H1 (cell line): Measurements from ENCODE around the gene GALNT17. TPM values are rescaled to one million over a fixed set of nuclear protein-coding genes. Genes with fewer than 3 reads are reported as not detected.

Source experiments
- CTCF ChIA-PET: fragments of 300-600 bp; sonication (Branson Sonifier 250); formaldehyde crosslinking; loops from one replicate; lab custom pipeline; 2021; ENCODE audit not compliant: partially characterized antibody; lab: Charles Lee
- POLR2A ChIA-PET: fragments of 300-600 bp; sonication (Branson Sonifier 250); formaldehyde crosslinking; loops from one replicate; lab custom pipeline; 2021; ENCODE audit warnings: inconsistent platforms; ENCODE audit not compliant: partially characterized antibody; lab: Charles Lee
- DNase-seq, 2 experiments: peaks; one replicate each; pipeline versions ENCODE4 v3.0.0 to v3.0.0-alpha.2; 2010 to 2022; ENCODE audit warnings: low spot score in 2 of 2, low read depth in 1 of 2, mixed read lengths in 1 of 2
- FAIRE-seq: peaks from 2 replicates; lab custom pipeline; 2011; peaks lifted over from hg19 to GRCh38; lab: Jason Lieb, UNC
- H2AFZ ChIP-seq: 2 replicates; pipeline ENCODE4 v1.8.1; 2012; ENCODE audit warnings: low read length, inconsistent platforms
- H2AK5ac ChIP-seq: 2 replicates; pipeline ENCODE4 v1.6.1; 2013; ENCODE audit warnings: low read depth, low read length
- H2BK120ac ChIP-seq: replicated peaks from 2 replicates; pipeline ENCODE3; 2013; ENCODE audit warnings: low read depth, low read length, inconsistent platforms
- H2BK12ac ChIP-seq: 2 replicates; pipeline ENCODE4 v1.6.1; 2013; ENCODE audit warnings: low read depth, low read length
- H2BK15ac ChIP-seq: 2 replicates; pipeline ENCODE4 v1.6.1; 2013; ENCODE audit warnings: low read length
- H2BK20ac ChIP-seq: 2 replicates; pipeline ENCODE4 v1.6.1; 2013; ENCODE audit warnings: low read length
- H2BK5ac ChIP-seq: 2 replicates; pipeline ENCODE4 v1.6.1; 2013; ENCODE audit warnings: low read depth, low read length
- H3K14ac ChIP-seq: 2 replicates; pipeline ENCODE4 v1.6.1; 2013; ENCODE audit warnings: inconsistent platforms; ENCODE audit not compliant: insufficient read length
- H3K18ac ChIP-seq: 2 replicates; pipeline ENCODE4 v1.6.1; 2013; ENCODE audit warnings: low read length; ENCODE audit errors: extremely low read depth
- H3K23ac ChIP-seq: 2 replicates; pipeline ENCODE4 v1.6.1; 2013; ENCODE audit warnings: inconsistent platforms; ENCODE audit not compliant: insufficient read length
- H3K23me2 ChIP-seq: 2 replicates; pipeline ENCODE4 v1.6.1; 2013; ENCODE audit warnings: low read depth, low read length
- H3K27ac ChIP-seq: 2 replicates; pipeline ENCODE4 v1.6.1; 2011; ENCODE audit warnings: low read depth, low read length, inconsistent platforms
- H3K27me3 ChIP-seq, 4 experiments: replicated peaks in 1 of 4; 1 replicate in 1 of 4; 2 replicates in 3 of 4; pipeline versions ENCODE4 v1.6.1 to v1.8.1; 2011 to 2013; ENCODE audit warnings: low read length in 3 of 4, mild to moderate bottlenecking in 3 of 4, inconsistent platforms in 2 of 4, mixed read lengths in 2 of 4, moderate library complexity in 1 of 4; ENCODE audit not compliant: control insufficient read depth in 3 of 4, insufficient read depth in 3 of 4; ENCODE audit errors: extremely low read depth in 1 of 4
- H3K36me3 ChIP-seq, 4 experiments: 2 replicates each; pipeline versions ENCODE4 v1.6.1 to v1.8.1; 2011 to 2013; ENCODE audit warnings: mild to moderate bottlenecking in 4 of 4, low read length in 3 of 4, moderate library complexity in 2 of 4, control low read depth in 1 of 4, inconsistent platforms in 1 of 4; ENCODE audit not compliant: insufficient read depth in 4 of 4, control insufficient read depth in 2 of 4
- H3K4ac ChIP-seq: replicated peaks from 2 replicates; pipeline ENCODE3; 2013; ENCODE audit warnings: low read length, low read depth, mixed read lengths, inconsistent platforms; ENCODE audit not compliant: insufficient read length
- H3K4me1 ChIP-seq, 4 experiments: replicated peaks in 1 of 4; 1 replicate in 1 of 4; 2 replicates in 3 of 4; pipeline versions ENCODE4 v1.6.1 to v1.8.1; 2011 to 2013; ENCODE audit warnings: low read length in 3 of 4, inconsistent platforms in 2 of 4, mixed read lengths in 1 of 4; ENCODE audit not compliant: insufficient read depth in 4 of 4, control insufficient read depth in 3 of 4
- H3K4me2 ChIP-seq, 2 experiments: 2 replicates each; pipeline versions ENCODE4 v1.6.1 to v1.8.1; 2011 to 2013; ENCODE audit warnings: low read depth in 2 of 2, low read length in 2 of 2, control low read depth in 1 of 2, inconsistent platforms in 1 of 2, mild to moderate bottlenecking in 1 of 2; ENCODE audit not compliant: insufficient read depth in 1 of 2
- H3K4me3 ChIP-seq, 4 experiments: fragments of 200-600, 300-600 bp in 1 of 4; sonication (generic), shearing (Covaris generic), sonication (Bioruptor Twin) in 1 of 4; 2 replicates each; pipeline versions ENCODE4 v1.5.1 to v1.8.1; 2011 to 2016; ENCODE audit warnings: low read length in 4 of 4, low read depth in 3 of 4, control low read depth in 2 of 4, inconsistent platforms in 2 of 4, mild to moderate bottlenecking in 2 of 4, mixed read lengths in 1 of 4, moderate library complexity in 1 of 4; ENCODE audit not compliant: insufficient read depth in 2 of 4; ENCODE audit errors: extremely low read depth in 1 of 4
- H3K56ac ChIP-seq: replicated peaks from 2 replicates; pipeline ENCODE3; 2013; ENCODE audit warnings: low read depth, mild to moderate bottlenecking, mixed read lengths, low read length, inconsistent platforms; ENCODE audit not compliant: insufficient read length
- H3K79me1 ChIP-seq: 2 replicates; pipeline ENCODE4 v1.6.1; 2013; ENCODE audit warnings: low read depth, low read length, control low read depth
- H3K79me2 ChIP-seq, 2 experiments: 2 replicates each; pipeline versions ENCODE4 v1.6.1 to v1.8.1; 2012 to 2013; ENCODE audit warnings: low read length in 2 of 2, mild to moderate bottlenecking in 2 of 2, inconsistent platforms in 1 of 2; ENCODE audit not compliant: insufficient read depth in 2 of 2, control insufficient read depth in 1 of 2
- H3K9ac ChIP-seq, 4 experiments: replicated peaks in 1 of 4; 1 replicate in 1 of 4; 2 replicates in 3 of 4; pipeline versions ENCODE4 v1.6.1 to v1.8.1; 2011 to 2013; ENCODE audit warnings: low read depth in 3 of 4, low read length in 3 of 4, control low read depth in 2 of 4, mild to moderate bottlenecking in 2 of 4, moderate library complexity in 2 of 4, inconsistent platforms in 1 of 4; ENCODE audit errors: extremely low read depth in 1 of 4
- H3K9me3 ChIP-seq, 2 experiments: 2 replicates each; pipeline versions ENCODE4 v1.6.1 to v1.8.1; 2012 to 2013; ENCODE audit warnings: mild to moderate bottlenecking in 2 of 2, moderate library complexity in 2 of 2, control low read depth in 1 of 2, inconsistent platforms in 1 of 2, low read depth in 1 of 2, low read length in 1 of 2, mixed read lengths in 1 of 2; ENCODE audit not compliant: insufficient read depth in 2 of 2
- H4K20me1 ChIP-seq, 2 experiments: replicated peaks in 1 of 2; 2 replicates each; pipeline versions ENCODE3 to v1.8.1; 2011 to 2013; ENCODE audit warnings: inconsistent platforms in 2 of 2, low read length in 2 of 2, mild to moderate bottlenecking in 1 of 2; ENCODE audit not compliant: insufficient read depth in 2 of 2, control insufficient read depth in 1 of 2
- H4K5ac ChIP-seq: 2 replicates; pipeline ENCODE4 v1.6.1; 2013; ENCODE audit warnings: low read length, low read depth, mixed read lengths, inconsistent platforms; ENCODE audit not compliant: insufficient read length
- H4K8ac ChIP-seq: 2 replicates; pipeline ENCODE4 v1.8.0; 2013; ENCODE audit warnings: mild to moderate bottlenecking, moderate library complexity, low read length, inconsistent platforms; ENCODE audit not compliant: insufficient read depth; ENCODE audit errors: extremely low read depth
- H4K91ac ChIP-seq: replicated peaks from 2 replicates; pipeline ENCODE3; 2013; ENCODE audit warnings: low read length, mixed read lengths, inconsistent platforms; ENCODE audit not compliant: insufficient read length
- CBX5 ChIP-seq: fragments of 300-800, 300-1000 bp; sonication (generic); IDR thresholded peaks from 2 replicates; pipeline ENCODE4 v1.7.1; 2016; ENCODE audit warnings: antibody characterized with exemption, low read length, low read depth
- CREB1 ChIP-seq: IDR thresholded peaks from 2 replicates; pipeline ENCODE4 v1.6.1; 2012; ENCODE audit warnings: inconsistent platforms
- GTF2F1 ChIP-seq: IDR thresholded peaks from 2 replicates; pipeline ENCODE4 v1.6.1; 2012; ENCODE audit warnings: low read depth, low read length, improper control_type of control experiment, borderline replicate concordance
- HDAC6 ChIP-seq: IDR thresholded peaks from one replicate; pipeline ENCODE4 v1.7.1; 2012; ENCODE audit warnings: low read depth, mild to moderate bottlenecking, inconsistent platforms, low read length, moderate library complexity
- JUND ChIP-seq: IDR thresholded peaks from 2 replicates; pipeline ENCODE4 v1.6.1; 2011; ENCODE audit warnings: mild to moderate bottlenecking, improper control_type of control experiment, low read length
- MAFK ChIP-seq: IDR thresholded peaks from 2 replicates; pipeline ENCODE4 v1.6.1; 2012; ENCODE audit warnings: low read depth, mild to moderate bottlenecking, improper control_type of control experiment, low read length
- PHF8 ChIP-seq: fragments of 200-600 bp; sonication (generic); conservative IDR thresholded peaks from 2 replicates; pipeline ENCODE4 v1.7.1; 2012; ENCODE audit warnings: low read depth, mild to moderate bottlenecking, inconsistent platforms, low read length, moderate library complexity
- RFX5 ChIP-seq: IDR thresholded peaks from 2 replicates; pipeline ENCODE4 v1.6.1; 2011; ENCODE audit warnings: low read depth, low read length, improper control_type of control experiment, borderline replicate concordance
- RNF2 ChIP-seq: fragments of 200-900, 300-1000 bp; sonication (generic); IDR thresholded peaks from 2 replicates; pipeline ENCODE4 v1.7.1; 2016; ENCODE audit warnings: borderline replicate concordance, low read depth, mild to moderate bottlenecking, antibody characterized with exemption, low read length; ENCODE audit not compliant: poor library complexity, severe bottlenecking; ENCODE audit errors: missing control alignments
- TAF1 ChIP-seq: IDR thresholded peaks from 2 replicates; pipeline ENCODE4 v1.6.1; 2011; ENCODE audit warnings: mild to moderate bottlenecking, low read depth, low read length
- TAF7 ChIP-seq: optimal IDR thresholded peaks from 2 replicates; pipeline ENCODE3; 2011; ENCODE audit warnings: low read depth, mild to moderate bottlenecking, inconsistent platforms, low read length, moderate library complexity, borderline replicate concordance
- TEAD4 ChIP-seq: IDR thresholded peaks from 2 replicates; pipeline ENCODE4 v1.6.1; 2012; ENCODE audit warnings: low read depth, low read length, inconsistent platforms, mixed read lengths
- WGBS, 2 experiments: shearing (Covaris generic) in 1 of 2; methylation state at CpG; one replicate each; pipeline versions ENCODE4 v1.1.6 to v1.1.7; 2013 to 2015; ENCODE audit warnings: low lambda C conversion rate in 2 of 2, mixed read lengths in 2 of 2, inconsistent platforms in 1 of 2, low coverage in 1 of 2, missing lambda C conversion rate in 1 of 2; ENCODE audit not compliant: insufficient replicate concordance in 2 of 2, insufficient coverage in 1 of 2, insufficient read length in 1 of 2; ENCODE audit errors: extremely low coverage in 1 of 2, missing lambda C conversion rate in 1 of 2; 5-methylcytosine and 5-hydroxymethylcytosine counted together
- polyA plus RNA-seq, 7 experiments: library from polyadenylated mRNA; depleted of rRNA in 3 of 7; stranded (reverse) in 5 of 7; unstranded in 2 of 7; fragments of >200 nt in 5 of 7; fragments of 200-250 nt in 2 of 7; gene quantifications; 1 replicate in 5 of 7; 2 replicates in 1 of 7; 4 replicates in 1 of 7; pipeline versions ENCODE4 v1.2.1 to v1.2.3, GENCODE V29; 2011 to 2013; ENCODE audit warnings: missing spikeins in 2 of 7, mixed read lengths in 2 of 7
- total RNA-seq: library from RNA; stranded (reverse); fragmentation: NEBNext Ultra II Directional; extraction: Animal tissue kit (Norgen Biotek cat#: 25700); gene quantifications from 2 replicates; pipeline ENCODE4 v1.2.1, GENCODE V29; 2021

GALNT17 gene
- total and polyA plus RNA-seq, 2 of the 8 experiments (the other 6 are each of a cell fraction or from before 2014, with no cell fraction given): 37.7 to 47.0 TPM

GRCh38 chr7:71120096-71120495 lies 11.8 kb upstream of the GALNT17 start:
- WGBS, 2 experiments: 92% methylated on average over 3 of the region's 3 CpGs; no CpG with 5 or more reads in 1 of the 2 experiments
- Histone ChIP-seq H3K23me2 (no peaks in the 10 kb centered on the region), H2BK5ac (no peak overlapping the region), H4K91ac (no peak overlapping the region), H2BK120ac (no peak overlapping the region), H2AK5ac (no peak overlapping the region), H3K18ac (no peak overlapping the region), H3K4me3 (no peak overlapping the region), H3K79me1 (no peaks in the 10 kb centered on the region), H3K14ac (no peak overlapping the region), H4K20me1 (no peaks in the 10 kb centered on the region), H3K23ac (no peak overlapping the region), H3K27ac (no peak overlapping the region), H3K56ac (no peak overlapping the region), H3K36me3 (no peaks in the 10 kb centered on the region), H3K4me2 (no peak overlapping the region), H3K9me3 (no peaks in the 10 kb centered on the region), H3K79me2 (no peaks in the 10 kb centered on the region), H3K9ac (no peak overlapping the region), H2BK20ac (no peak overlapping the region), H2BK12ac (no peak overlapping the region), H3K27me3 (no peaks in the 10 kb centered on the region), H2BK15ac (no peak overlapping the region), H3K4me1 (no peaks in the 10 kb centered on the region), H4K5ac (no peak overlapping the region), H2AFZ (no peak overlapping the region), H4K8ac (no peak overlapping the region), H3K4ac (no peak overlapping the region)
- POLR2A ChIA-PET: no interaction called here
- DNase-seq (no peak), FAIRE-seq (no peak)
- CTCF ChIA-PET: interaction anchor here (0.7 to 0.8 kb wide), 2 partner anchors 30 to 97 kb away, joined by 4 read pairs; no protein-coding TSS in a partner anchor
- no peak for TF ChIP-seq GTF2F1
- no peak for TF ChIP-seq MAFK
- no peak for TF ChIP-seq CBX5
- no peak for TF ChIP-seq CREB1
- no peak for TF ChIP-seq HDAC6
- TF ChIP-seq RFX5: no peak
- TF ChIP-seq TEAD4: no peak
- no peak for TF ChIP-seq TAF7
- no peak for TF ChIP-seq PHF8
- TF ChIP-seq TAF1: no peak
- no peak for TF ChIP-seq RNF2
- TF ChIP-seq JUND: no peak
